ENCODE results near the gene TCF4.

Gene TCF4

DNA sequence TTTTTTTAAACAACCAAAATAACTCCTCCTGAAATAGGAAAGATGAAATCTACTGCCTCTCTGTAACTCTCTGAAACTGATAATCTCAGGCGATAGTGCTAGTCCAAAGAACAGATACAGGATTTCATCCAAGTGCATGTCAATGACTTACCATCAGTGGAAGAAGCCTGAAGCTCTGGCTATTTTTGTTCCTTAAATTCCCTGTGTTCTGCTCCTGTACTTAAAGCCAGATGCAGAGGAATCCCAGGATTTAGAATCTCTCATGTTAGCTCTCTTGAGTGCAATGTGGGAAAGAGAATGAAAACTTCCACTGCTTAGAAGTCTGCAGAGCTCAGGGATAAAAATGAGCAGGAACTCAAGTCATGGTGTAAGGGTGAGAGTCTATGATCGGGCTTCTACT, 291.9 kb downstream of the TCF4 start:
- DNase-seq = no peak

DNA sequence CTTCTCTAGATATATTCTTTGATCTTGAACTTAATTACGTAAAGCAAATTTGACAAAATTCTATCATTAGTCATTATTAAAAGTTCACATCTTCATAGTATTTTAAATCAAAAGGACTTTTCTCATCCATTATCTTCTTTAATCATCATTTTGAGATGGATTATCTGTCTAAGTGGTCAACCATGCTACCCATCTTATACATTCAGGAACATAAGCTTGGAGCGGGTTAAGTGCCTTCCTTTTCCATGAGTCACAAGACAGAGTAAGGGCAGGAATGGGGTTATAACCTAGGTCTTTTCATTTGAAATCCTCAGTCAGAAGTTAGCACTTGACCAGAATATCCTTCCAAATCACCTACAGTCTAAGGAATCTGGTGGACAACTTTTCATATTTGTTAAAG, 297.1 kb downstream of the TCF4 start:
- no peak for DNase-seq

DNA sequence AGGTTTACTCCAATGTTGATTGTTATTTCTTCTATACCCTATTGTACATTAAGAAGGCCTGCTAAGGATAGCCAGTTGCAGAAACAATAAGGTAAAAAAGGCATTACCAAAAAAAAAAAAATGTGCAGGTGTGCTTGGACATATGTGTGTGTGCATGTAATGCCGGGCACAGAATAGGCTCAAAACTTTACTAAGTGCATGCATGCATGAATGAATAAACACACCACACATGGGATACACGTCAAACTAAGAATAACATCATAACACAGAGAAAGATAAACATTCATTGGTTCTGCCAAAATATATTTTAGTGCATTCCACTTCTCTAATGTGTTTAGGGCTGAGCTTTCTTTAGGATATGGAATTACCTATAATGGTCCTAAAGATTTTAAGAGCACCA, 298.2 kb downstream of the TCF4 start:
- DNase-seq = no peak

DNA sequence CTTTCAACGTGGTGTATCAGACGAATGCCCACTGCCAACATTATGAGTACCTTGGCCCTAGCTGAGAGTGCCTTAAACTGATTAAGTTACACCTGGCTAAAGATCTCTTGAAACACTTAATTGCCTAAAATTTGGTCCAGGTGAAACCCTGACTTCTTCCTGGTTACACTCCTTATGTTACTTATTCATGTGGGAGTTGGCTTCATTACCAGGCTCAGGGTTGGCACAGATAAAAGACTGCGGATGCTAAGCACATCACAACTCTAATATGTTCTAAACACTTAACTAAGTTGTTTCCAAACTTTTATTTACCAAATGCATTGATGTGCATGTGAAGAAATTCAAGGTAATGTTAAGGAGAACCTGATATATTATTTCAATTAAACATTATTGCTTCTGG, 298.9 kb downstream of the TCF4 start:
- DNase-seq = no peak

DNA sequence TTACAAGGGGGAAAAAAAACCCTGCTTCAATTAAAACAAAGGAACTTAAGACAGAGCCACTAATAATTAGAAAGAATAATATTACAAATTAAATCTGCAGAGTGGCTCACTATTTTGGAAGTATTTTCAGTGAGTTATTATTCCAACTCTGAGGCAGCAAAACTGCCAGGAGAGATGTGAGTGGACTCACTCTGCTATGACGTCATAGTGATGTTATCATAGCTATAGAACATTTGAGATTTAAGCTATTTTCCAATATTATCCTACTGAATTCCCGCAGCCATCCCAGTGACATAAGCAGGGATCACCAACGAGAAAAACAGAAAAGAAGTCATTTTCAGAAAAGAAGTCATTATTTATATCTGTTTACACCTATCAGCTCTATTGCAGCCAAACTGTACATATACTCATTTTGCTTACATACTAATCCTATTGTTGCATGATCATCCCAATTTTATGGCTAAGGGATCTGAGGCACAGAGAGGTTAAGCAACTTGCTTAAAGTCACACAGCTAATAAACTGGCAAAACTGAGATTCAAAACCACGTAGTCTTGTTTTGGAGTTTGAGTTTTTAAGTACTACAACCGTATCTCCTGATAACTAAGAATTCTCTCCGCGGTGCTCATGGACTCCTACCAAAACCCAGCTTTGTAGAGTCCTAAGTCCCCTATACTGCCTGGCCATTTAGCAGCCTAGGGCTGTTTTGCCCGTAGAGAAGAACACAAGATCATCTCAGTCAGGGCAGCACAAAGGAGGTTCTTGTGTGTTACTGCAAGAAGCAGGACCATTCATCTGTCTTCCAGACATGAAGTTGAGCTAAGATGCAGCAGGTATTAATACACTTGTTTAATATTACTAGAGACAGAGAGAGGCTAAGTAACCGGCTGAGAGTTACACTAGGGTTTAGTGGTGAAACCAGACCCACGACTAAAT, 299.8 kb downstream of the TCF4 start:
- no peak for DNase-seq

DNA sequence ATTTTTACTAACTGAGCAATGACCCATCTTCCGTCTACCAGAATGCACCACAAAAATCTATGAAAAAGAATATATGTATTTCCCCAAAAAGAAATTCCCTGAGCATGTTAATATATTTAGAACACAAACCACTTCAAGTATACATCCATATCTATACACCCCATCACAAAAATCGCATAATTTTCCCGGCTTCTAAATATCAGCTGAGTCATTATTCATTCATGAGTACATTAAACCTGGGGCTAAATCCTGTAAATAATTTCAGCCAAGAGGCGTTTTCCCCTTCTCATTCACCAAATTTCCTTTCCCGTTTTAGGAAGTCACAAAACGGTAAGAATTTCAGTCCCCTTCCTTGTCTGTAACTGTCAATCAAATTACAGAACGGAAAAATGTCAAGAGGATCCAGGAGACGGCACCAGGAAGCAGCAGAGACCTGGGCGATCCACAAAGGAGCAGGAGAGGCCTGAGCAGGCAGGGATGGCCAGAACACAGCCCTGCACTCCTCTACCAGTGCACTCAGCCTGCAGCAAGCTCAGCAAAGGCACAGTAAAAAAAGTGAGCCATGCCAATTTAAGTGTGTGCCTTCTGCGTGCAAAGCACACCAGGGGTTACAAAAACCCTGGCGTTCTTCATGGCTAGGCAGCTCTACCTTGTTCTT, 300.7 kb downstream of the TCF4 start:
- DNase-seq = no peak

DNA sequence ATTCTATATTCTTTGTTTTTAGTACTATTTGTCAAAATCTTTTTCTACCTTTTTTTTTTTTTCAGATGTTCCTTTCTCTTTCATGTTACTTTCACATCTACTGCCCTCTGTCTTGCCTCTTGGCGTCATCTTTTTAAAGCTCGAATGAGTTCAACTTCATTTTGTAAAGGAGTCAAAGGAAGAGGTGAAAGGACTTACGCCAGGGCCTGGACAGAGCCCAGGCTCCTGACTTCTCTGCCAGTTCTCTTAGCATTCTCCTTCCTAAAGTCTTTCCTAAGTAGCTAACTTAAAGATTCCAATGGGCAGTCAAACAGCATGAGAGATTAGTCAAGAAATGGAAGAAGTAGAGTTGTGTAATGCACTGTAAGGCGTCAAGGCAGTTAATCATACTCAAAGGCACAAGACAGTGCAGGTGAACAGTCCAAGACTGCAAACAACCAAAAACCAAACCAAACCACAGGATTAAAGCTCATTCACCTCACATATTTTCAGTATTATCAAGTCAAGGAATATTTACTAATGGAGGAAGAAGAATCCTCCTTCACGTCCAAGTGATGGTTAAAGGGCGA, 301.7 kb downstream of the TCF4 start:
- no peak for DNase-seq

DNA sequence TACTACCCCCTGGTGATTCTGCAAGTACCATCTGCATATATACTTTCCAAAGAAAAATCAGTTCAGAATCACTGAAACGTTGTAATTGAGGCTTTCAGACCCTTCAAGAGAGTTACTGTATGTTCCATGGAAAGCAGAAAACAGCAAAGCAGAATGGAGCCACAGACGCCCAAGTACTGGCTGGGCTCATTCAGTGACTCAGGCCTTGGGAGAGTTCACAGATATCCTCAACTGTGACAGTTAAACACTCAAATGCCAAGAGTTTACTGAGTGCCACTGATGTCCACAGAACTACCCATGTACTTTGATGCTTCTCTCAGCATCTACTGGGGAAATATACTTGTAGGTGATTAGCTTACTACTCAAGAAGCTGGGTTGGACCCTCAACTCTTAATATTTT, 303.4 kb downstream of the TCF4 start:
- no peak for DNase-seq

DNA sequence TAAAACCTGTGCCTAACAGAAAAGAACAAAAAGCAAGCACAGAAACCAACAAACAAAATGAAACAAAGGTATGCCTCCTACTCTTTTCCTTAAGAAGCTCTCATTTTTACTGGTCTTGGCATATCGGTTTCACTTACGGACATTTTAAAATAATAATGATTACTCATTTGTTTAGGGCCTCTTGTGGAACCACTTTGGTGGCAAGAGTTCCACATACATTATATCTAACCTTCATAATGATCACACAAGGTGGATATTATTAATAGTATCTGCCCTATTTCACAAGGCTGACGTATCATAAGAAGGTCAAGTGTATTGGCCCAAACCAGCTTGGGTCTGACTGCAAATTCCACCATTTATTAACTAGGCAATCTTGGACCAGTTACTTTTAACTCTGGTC, 304.7 kb downstream of the TCF4 start:
- no peak for DNase-seq

DNA sequence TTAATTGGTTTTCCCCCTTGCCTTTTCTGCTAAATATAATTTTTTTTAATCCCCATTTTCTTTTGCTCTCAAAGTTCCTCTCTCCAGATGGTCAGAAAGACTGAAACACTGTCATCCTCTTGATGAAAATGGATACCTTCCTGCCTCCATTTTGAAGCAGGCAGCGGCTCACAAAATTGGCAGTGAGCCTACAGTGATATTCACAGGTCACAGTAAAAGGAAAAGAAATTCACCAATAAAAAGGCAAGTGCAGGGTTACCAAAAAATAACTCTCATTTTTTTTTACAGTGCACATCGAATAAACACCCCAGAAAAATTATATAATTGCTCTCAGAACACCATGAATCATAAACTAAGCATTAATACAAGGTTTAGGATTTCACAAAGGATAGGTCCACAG, 307.5 kb downstream of the TCF4 start:
- no peak for DNase-seq

DNA sequence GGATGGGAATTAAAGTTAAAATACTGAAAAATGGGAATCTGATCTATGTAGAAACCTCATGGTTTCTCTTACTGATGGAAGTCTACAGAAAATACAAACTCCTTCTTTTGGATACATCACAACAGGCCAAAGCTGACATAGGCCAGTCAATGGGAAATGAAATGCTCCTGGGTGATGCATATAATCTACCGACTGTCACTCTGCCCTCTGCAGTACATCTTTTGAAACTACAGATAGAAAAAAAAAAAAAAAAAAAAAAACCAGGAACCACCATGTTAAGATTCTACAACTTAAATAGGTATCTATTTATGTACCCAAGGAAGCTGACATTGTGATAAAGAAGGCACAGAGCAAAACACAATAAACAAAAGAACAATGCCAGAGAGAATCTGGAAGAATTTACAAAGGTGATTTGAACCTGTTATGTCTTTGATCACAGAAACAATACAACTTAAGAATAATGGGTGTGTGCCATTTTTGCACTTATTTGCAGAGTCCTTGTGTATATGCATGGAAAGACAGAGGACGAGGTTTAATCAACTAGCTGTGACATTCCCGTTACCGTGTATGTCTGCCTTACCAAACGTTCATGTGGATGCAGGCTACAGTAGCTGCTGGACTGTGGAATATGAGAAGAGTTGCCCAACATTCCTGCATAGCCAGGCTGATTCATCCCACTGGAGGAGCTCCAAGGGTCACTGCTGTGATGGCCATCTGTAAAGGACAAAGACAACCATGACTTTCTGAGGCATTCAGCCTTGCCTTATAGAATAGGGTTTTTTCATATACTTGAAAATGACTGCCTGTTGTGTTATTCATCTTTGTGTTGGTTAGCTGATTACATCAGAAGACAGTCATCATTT, 312.7 kb downstream of the TCF4 start:
- DNase-seq = no peak

DNA sequence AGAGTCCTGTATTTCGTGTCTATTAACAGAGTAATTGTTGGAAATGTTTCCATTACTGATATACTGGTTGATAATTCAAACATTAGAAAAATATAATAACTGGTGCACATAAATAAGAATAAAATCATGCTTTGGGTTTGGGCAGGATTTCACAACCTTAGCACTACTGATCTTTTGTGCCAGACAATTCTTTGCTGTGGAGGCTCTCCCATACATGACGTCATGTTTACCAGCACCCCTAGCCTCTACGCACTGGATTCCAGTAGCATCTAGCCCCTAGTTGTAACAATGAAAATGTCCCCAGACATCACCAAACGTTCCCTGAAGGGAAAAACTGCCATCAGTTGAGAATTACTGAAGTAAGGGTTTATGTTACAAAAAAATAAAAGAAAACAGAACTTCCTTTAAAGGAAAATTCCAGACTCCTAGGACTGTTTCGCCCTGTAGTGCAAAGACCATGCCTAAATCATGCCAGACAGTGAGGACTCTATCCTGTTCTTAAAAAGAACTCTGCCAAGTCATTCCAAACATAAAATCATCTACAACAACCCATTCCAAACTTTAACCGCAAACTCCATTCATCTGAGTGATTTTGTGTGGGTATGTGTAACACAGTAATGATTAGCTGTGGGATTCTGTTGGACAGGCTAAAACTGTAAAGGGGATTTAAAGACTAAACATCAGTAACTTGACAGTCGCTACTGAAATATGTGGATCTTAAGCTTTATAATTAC, 315.3 kb downstream of the TCF4 start:
- no peak for DNase-seq

DNA sequence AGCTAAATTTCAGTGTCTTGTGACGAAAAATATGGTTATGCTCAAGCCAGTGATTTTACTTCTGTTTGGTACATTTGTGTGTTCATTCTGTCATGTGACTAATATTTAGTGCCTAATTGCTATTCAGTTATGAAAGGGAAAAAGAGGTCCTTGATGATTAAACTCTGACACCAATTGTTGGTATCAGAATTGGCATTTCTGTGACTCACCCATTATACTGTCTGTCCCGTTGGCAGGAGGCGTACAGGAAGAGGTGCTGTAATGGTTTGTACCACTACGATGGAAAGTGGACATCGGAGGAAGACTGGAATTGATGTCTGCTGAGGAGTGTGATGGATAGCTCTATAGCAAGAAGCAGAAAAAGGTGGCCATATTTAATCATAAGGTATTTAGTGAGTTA, 318.4 kb downstream of the TCF4 start:
- no peak for DNase-seq

DNA sequence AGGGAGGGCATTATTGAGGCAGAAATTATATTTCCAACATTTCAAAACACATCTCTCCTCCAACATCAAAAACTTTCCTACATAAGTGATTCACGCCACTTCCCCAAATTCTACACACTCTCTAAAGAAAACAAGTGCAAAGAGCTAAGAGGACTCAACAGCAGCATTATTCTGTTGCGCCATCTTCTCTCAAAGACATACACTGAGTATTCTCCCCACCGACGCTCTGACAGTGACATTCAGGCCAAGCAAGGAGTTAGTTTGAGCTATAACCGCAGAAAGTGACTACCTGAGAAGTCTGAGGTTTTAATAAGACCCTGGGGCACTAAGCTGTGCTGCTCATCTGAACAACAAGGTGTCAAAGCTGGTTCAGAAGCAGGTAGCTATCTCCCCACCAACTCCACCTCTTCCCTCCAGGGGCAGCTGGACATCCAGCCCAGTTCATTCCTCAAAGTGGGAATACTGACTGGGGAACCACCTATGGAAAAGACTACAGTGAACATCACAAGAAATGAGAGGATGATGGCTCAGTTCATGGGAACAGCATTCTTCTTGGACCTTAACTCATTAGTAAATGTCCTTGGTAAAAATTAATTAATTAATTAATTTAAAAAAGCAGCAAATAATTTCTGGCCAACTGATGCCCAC, 319.2 kb downstream of the TCF4 start:
- DNase-seq = no peak

DNA sequence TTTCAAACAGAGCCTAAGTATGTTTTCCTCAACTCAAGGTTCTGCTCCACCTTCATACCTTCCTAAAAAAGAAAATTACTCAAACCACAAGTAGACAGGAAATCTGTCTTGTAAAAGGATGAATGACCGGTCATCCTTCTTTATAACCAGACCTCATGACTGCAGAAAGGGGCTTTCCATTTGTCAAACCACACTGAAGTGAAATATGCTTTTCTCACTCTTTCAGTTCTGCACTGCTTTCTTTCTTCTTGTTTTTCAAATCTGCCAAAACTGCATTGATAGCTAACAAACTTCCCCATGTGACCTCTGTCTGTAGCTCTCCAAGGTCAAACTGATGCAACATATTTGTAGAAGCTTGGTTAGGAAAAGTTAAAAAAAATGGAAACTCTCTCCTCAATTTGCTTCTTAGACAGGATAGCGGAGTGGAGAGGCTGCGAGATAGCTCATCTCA, 319.8 kb downstream of the TCF4 start:
- no peak for DNase-seq

DNA sequence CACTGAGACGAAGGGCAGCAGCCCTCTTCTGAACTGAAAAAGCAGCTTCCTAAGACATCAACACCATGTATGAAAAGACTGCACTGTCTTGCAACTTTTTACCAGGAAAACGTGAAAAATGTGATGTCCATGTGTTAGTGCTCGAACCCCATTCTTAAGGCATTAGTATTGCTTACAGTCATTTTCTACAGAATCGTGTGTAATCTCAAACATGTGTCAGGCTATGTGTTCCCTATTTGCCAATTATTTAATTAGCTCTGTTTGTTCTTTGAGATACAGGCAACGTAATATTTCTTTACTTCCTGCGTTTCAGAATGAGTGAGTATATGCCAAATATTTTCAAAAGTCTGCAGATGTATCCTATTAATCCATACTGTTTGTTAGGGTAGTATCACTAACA, 321.0 kb downstream of the TCF4 start:
- no peak for DNase-seq

DNA sequence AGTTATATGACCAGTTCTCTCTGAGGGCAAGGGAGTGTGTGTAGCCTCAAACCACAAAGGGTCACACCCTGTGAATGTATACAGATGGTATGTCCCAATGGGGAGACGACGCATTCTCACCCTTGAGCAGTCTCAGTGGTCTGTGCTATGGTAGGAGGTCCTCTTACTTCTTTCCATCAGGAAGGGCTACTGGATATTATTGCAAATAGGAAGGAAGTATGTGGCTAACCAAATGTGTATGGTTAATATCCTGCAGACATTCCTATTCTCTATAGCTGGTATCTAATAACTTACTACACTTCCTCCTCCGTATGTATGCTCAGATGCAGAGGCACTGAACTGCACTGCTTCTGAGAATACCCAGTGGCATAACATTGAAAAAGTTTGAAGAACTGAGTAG, 322.0 kb downstream of the TCF4 start:
- DNase-seq = no peak

DNA sequence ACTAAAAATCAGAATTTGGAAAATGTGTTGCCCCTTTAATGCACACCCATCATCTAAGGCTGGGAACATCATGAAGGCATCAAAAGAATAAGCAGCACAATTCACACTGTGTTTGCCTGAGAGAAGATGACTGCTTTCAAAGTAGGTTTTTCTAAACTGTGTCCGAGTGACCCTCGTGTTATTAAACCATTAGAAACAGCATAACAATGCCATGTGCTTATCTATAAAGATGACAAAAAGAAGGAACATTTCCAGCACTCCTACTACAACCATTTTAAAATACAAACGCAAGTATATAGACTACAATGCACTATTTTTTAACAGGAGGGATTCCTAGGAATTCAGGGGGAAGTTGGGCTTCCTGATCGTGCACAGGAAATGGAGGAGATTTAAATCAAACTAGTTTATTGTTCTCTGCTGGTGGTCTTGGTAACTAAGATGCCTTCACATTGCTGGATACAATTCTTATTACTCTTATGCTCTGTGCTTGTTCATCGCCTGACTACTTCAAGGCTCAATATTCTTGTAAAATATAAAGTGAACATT, 322.8 kb downstream of the TCF4 start:
- no peak for DNase-seq

DNA sequence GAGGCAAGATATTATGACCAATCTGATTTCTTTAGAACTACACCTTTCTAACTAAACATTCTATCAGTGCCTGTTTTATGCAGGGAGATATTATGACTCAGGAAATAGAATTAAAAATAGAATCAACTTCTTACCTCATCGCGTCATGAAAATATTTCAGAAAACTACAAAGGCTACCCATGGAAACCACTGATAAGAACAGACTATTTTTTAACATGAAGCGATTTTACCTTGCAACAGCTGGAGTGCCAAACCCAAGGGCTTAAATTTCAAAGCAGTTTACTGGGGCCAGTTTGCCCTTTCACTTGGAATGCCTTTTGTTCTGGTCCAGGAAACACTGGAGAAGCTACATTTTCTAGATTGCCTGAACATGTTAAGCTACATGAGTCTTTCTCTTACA, 323.9 kb downstream of the TCF4 start:
- DNase-seq = no peak

DNA sequence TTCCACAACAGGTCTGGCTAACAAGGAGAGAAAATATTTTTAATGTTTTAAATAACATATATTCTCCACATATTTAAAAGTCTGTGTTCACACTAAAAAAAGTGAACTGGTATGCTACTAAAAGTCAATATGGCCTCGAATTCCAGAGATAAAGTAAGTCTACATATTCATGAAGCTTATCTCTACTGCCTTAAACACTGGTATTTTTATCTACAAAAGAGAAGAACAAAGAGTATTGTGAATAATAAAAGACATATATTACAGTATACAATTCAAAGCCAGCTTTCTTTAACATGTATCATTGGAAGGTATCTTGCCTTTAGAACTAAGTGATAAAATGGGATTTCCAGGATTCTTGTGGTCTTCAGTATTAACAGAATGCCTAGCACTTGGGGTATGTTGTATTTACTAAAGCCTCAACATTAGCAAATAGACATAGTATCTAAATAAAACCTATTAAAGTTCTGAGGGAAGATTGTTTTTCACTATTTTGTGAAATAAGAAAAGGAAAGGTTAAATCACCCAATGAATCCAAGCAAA, 325.9 kb downstream of the TCF4 start:
- DNase-seq = no peak

DNA sequence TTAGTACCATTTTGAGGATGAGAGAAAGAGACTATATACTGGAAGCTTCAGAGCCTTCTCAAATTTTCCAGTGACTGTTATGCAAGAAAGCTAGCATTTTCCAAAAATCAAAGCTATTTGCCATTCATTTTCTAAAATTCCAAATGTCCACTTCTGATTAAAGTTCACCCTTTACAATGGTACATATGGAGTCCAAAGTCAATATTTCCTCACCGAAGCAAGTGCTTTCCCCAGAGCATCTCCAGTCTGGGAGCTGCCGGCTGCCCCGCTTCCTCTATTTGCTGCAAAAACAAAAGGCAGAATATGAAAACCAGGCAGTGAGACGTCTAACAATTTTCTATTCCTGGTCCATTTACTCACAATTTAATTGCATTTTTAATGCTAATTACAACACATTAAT, 326.7 kb downstream of the TCF4 start:
- DNase-seq = no peak
